ENCODE measurements around the gene TEAD1. TPM values are rescaled to one million over a fixed set of nuclear protein-coding genes. Genes with fewer than 3 reads are reported as not detected.

TEAD1 gene
- total and polyA plus RNA-seq, 2 experiments from 2014 or later, result 24.5 to 103 TPM

DNA sequence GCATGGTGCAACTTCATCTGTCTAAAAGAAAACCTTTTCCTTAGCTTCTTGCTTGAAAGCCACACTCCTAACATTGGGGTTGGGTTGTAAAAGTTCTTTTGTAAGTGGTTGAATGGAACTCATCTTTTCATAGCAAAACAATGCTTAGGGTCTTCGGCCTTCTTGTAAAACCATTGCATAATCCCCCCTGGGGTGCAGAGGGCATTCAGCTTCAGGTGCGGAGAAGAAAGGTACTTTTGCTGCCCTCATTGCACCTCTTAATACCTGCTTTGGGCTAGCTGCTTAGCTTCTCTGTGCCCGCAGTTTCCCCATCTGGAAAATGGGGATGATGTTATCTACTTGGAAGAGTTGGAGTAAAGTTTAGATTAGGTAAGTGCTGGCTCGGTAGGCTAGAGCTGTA lies 10.1 kb downstream of the TEAD1 start (continued):
- TF ChIP-seq, protein P1, sequence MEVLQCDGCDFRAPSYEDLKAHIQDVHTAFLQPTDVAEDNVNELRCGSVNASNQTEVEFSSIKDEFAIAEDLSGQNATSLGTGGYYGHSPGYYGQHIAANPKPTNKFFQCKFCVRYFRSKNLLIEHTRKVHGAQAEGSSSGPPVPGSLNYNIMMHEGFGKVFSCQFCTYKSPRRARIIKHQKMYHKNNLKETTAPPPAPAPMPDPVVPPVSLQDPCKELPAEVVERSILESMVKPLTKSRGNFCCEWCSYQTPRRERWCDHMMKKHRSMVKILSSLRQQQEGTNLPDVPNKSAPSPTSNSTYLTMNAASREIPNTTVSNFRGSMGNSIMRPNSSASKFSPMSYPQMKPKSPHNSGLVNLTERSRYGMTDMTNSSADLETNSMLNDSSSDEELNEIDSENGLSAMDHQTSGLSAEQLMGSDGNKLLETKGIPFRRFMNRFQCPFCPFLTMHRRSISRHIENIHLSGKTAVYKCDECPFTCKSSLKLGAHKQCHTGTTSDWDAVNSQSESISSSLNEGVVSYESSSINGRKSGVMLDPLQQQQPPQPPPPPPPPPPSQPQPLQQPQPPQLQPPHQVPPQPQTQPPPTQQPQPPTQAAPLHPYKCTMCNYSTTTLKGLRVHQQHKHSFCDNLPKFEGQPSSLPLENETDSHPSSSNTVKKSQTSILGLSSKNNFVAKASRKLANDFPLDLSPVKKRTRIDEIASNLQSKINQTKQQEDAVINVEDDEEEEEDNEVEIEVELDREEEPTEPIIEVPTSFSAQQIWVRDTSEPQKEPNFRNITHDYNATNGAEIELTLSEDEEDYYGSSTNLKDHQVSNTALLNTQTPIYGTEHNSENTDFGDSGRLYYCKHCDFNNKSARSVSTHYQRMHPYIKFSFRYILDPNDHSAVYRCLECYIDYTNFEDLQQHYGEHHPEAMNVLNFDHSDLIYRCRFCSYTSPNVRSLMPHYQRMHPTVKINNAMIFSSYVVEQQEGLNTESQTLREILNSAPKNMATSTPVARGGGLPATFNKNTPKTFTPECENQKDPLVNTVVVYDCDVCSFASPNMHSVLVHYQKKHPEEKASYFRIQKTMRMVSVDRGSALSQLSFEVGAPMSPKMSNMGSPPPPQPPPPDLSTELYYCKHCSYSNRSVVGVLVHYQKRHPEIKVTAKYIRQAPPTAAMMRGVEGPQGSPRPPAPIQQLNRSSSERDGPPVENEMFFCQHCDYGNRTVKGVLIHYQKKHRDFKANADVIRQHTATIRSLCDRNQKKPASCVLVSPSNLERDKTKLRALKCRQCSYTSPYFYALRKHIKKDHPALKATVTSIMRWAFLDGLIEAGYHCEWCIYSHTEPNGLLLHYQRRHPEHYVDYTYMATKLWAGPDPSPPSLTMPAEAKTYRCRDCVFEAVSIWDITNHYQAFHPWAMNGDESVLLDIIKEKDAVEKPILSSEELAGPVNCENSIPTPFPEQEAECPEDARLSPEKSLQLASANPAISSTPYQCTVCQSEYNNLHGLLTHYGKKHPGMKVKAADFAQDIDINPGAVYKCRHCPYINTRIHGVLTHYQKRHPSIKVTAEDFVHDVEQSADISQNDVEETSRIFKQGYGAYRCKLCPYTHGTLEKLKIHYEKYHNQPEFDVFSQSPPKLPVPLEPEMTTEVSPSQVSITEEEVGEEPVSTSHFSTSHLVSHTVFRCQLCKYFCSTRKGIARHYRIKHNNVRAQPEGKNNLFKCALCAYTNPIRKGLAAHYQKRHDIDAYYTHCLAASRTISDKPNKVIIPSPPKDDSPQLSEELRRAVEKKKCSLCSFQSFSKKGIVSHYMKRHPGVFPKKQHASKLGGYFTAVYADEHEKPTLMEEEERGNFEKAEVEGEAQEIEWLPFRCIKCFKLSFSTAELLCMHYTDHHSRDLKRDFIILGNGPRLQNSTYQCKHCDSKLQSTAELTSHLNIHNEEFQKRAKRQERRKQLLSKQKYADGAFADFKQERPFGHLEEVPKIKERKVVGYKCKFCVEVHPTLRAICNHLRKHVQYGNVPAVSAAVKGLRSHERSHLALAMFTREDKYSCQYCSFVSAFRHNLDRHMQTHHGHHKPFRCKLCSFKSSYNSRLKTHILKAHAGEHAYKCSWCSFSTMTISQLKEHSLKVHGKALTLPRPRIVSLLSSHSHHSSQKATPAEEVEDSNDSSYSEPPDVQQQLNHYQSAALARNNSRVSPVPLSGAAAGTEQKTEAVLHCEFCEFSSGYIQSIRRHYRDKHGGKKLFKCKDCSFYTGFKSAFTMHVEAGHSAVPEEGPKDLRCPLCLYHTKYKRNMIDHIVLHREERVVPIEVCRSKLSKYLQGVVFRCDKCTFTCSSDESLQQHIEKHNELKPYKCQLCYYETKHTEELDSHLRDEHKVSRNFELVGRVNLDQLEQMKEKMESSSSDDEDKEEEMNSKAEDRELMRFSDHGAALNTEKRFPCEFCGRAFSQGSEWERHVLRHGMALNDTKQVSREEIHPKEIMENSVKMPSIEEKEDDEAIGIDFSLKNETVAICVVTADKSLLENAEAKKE (CRISPR knock-in tag; IDR thresholded peaks at IDR 0.05), result no peak
- TF ChIP-seq, protein P2, sequence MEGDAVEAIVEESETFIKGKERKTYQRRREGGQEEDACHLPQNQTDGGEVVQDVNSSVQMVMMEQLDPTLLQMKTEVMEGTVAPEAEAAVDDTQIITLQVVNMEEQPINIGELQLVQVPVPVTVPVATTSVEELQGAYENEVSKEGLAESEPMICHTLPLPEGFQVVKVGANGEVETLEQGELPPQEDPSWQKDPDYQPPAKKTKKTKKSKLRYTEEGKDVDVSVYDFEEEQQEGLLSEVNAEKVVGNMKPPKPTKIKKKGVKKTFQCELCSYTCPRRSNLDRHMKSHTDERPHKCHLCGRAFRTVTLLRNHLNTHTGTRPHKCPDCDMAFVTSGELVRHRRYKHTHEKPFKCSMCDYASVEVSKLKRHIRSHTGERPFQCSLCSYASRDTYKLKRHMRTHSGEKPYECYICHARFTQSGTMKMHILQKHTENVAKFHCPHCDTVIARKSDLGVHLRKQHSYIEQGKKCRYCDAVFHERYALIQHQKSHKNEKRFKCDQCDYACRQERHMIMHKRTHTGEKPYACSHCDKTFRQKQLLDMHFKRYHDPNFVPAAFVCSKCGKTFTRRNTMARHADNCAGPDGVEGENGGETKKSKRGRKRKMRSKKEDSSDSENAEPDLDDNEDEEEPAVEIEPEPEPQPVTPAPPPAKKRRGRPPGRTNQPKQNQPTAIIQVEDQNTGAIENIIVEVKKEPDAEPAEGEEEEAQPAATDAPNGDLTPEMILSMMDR (conservative IDR thresholded peaks at IDR 0.05; ENCODE audit: low read depth in 2 of 2), result no peak

DNA sequence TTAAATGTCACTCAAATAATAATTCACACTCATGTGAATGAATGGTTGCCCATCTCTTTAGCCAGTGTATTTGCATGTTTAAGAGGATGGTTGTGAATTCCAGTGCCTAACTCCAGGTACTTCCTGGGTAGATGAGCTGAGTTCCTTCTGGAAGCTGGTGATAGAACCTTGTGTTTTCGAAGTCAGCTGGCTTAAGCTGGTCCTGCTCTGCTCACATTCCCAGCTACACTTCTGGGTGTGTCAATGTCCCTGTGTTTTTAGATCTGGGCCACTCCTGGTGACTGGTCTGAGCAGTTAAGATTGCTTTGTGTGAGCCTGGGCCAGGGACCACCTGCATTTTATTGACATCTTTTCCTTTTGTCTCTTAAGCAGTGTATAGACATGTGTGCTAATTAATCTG lies 10.6 kb downstream of the TEAD1 start:
- peak overlapping the region; percentile 28; the same call in 2 of the 3 replicates for H3K4me3 Mint-ChIP-seq
- no peaks in the 10 kb centered on the region; the same call in 2 of the 3 replicates for H3K9me3 Mint-ChIP-seq
- no peak overlapping the region for H3K27ac ChIP-seq (ENCODE audit: low read depth)

More for the DNA sequence above, 10.6 kb downstream of the TEAD1 start:
- H3K36me3 ChIP-seq (ENCODE audit: insufficient read depth), result no peaks in the 10 kb centered on the region
- no peak for ATAC-seq
- peak overlapping the region; percentile 20; the same call in 1 of the 2 replicates for H3K4me3 ChIP-seq
- Mint-ChIP-seq H3K36me3 (ENCODE audit: low read depth) (peaks cover 3% of the 10 kb centered on the region; the same call in 2 of the 3 replicates), H3K27ac (no peak overlapping the region), H3K4me1 (peaks cover 93% of the 10 kb centered on the region), H3K27me3 (ENCODE audit: insufficient read depth, low read depth, poor library complexity) (peaks cover 17% of the 10 kb centered on the region)
- peaks cover 37% of the 10 kb centered on the region for H3K27me3 ChIP-seq (ENCODE audit: insufficient read depth)
- TF ChIP-seq, protein P3, sequence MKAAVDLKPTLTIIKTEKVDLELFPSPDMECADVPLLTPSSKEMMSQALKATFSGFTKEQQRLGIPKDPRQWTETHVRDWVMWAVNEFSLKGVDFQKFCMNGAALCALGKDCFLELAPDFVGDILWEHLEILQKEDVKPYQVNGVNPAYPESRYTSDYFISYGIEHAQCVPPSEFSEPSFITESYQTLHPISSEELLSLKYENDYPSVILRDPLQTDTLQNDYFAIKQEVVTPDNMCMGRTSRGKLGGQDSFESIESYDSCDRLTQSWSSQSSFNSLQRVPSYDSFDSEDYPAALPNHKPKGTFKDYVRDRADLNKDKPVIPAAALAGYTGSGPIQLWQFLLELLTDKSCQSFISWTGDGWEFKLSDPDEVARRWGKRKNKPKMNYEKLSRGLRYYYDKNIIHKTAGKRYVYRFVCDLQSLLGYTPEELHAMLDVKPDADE (IDR thresholded peaks at IDR 0.05), result no peak
- no peaks in the 10 kb centered on the region for H3K9me2 ChIP-seq (ENCODE audit: insufficient read depth)
- H3K79me2 ChIP-seq (replicated peaks; ENCODE audit: insufficient read depth), result peaks cover 88% of the 10 kb centered on the region
- peaks cover 74% of the 10 kb centered on the region for H4K20me1 ChIP-seq (replicated peaks; ENCODE audit: insufficient read depth)
- peak; percentile 48 for DNase-seq (ENCODE audit: low spot score)
- no peaks in the 10 kb centered on the region for H3F3A ChIP-seq (replicated peaks; ENCODE audit: low read depth)
- H3K4me1 ChIP-seq (ENCODE audit: insufficient read depth), result peaks cover 90% of the 10 kb centered on the region
- H2AFZ ChIP-seq, result no peak overlapping the region
- peak overlapping the region; percentile 53 for H3K4me2 ChIP-seq
